ENCODE data around the gene AKR1C3.
A peak's percentile ranks its signal among the peaks of the same experiment; 100 is the strongest.
"Not testable (repeated sequence)": the region's sequence is repeated elsewhere in the genome, so short reads cannot be mapped to it uniquely, and the experiment has no call there.

The AKR1C3 gene

GRCh38 chr10:5094265-5095205, at the start of gene AKR1C3:
Gene AKR1C3 (plus strand): TSS chr10:5094414. CDS start chr10:5094445, 31 bp downstream.
- no peak for DNase-seq

DNA sequence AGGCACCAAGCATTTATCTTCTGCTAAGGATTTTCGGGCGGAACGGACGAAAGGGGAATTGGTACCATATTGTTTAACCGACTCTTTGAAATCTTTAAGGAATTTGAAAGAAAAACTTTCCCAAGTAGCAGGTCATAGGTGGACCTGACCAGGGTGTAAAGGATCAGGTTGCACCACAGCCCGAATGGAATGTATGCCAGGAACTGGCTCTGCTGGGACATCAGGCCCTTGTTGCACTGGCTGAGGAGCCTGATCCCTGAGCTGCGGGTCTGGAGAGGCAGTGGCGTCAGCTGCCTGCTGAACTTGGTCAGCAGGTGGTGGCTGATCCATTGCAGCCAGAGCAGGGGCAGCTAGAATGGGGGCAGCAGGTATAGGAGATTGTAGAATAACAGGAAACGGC, 49.1 kb upstream of the AKR1C3 start:
- DNase-seq: no peak

GRCh38 chr10:5046410-5046809, 47.8 kb upstream of the AKR1C3 start:
- no peak for DNase-seq

DNA sequence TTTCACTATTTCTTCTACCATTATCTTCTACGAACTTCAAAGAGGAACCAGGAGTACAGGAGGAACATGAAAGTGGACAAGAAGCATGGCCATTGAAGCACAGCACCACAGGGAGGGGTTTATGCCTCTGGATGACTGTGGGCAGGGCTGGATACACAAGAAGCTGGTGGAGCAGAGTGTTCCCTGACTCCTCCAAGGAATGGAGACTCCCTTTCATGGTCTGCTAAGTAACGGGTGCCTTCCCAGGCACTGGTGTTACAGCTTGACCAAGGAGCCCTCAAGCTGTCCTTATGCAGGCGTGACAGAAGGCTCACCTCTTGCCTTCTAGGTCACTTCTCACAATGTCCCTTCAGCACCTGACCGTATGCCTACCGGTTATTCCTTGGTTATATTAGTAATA, 47.2 kb upstream of the AKR1C3 start:
- not testable (repeated sequence) for DNase-seq

DNA sequence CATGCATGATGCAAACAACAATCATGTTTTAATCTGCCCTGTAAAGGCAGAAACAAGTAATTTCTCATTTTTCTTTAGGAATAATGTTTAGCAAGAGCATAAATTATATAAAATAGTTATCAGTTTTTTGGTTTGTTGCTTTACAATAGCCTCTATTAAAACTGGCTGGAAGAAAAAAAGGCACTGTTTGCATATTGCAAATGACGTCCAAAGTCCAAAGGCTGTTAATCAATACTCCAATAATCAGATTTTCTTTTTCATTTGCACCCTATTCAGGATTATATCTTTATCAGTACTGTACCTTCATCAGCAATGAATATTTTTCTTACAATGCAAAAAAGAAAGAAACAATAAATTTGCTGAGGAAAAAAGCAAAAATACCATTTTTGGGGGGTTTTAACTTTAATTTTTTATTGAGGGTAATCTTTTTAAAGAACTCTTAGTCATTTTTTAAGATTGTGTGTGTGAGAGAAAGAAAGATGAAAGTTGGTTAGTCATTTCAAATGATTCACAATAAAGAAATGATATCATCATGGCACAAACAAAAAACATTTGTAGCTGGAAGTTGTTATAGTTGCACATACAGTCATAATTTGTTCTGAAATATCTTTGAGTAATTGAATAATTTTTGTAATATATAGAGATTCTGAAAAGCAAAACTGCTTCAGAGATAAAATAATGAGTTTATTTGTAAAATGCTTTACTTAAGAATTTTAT, 46.1 kb upstream of the AKR1C3 start:
- DNase-seq: no peak

GRCh38 chr10:5052951-5053500, 41.2 kb upstream of the AKR1C3 start:
- DNase-seq: not testable (repeated sequence)

DNA sequence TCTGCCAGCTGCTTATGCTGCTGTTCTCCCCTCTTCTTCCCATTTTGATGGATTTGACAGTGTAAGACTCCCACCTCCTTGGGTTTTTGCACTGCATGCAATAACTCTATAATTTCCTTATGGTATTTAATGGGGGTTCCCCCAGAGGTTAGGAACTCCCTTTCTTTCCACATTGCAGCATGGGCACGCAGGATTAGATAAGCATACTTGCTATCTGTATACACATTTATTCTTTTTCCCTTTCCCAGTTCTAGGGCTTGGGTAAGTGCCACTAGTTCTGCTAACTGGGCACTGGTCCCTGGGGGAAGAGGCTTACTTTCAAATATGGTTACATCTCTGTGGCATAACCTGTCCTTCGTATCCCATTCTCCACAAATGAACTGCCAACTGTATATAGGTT, 39.4 kb upstream of the AKR1C3 start:
- DNase-seq: not testable (repeated sequence)

- DNase-seq: not testable (repeated sequence)
Observed at GRCh38 chr10:5059267-5059666, 34.9 kb upstream of the AKR1C3 start.

- DNase-seq: not testable (repeated sequence)
Observed at GRCh38 chr10:5060791-5061190, 33.4 kb upstream of the AKR1C3 start.

DNA sequence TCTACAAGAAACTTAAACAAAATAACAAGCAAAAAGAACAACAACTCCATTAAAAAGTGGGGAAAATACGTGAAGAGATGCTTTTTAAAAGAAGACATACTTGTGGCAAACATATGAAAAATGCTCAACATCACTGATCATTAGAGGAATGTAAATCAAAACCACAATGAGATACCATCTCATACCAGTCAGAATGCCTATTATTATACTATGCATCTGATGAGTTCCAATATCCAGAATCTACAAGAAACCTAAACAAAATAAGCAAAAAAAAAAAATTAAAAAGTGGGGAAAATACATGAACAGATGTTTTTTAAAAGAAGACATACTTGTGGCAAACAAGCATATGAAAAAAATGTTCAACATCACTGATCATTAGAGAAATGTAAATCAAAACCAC, 29.6 kb upstream of the AKR1C3 start:
- no peak for DNase-seq

DNA sequence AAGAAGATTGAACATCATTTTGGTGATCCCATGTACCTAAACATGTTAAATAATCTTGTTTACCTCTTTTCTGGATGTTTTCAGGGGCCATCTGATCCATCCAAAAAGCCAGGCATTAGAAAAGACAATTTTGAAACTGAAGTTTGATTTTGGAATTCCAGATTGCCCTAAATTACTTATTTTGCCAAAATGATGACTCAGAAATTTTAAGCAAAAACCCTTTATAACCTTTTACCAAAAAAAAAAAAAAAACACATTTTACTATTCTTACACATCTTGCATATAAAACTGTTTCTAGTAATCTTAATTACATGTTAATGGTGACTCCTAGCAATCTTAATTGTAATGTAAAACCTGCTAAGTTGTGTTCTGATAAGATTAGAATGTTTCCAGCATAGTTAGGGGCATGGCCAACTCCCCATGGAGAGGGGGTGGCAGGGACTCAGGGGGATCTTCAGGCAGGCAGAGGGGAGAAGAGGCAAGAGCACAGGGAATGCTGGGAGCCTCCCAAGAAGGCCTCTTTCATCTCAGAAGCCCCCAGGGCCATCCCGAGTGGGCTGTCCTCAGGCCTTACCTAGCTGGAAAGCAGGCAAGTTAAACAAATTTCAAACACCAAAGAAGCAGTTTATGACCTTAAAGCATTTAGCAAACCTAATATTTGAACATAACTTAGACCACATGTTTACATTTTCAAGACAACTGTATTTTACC, 25.8 kb upstream of the AKR1C3 start:
- DNase-seq: no peak

GRCh38 chr10:5070648-5071410, 23.4 kb upstream of the AKR1C3 start:
- no peak for DNase-seq

DNA sequence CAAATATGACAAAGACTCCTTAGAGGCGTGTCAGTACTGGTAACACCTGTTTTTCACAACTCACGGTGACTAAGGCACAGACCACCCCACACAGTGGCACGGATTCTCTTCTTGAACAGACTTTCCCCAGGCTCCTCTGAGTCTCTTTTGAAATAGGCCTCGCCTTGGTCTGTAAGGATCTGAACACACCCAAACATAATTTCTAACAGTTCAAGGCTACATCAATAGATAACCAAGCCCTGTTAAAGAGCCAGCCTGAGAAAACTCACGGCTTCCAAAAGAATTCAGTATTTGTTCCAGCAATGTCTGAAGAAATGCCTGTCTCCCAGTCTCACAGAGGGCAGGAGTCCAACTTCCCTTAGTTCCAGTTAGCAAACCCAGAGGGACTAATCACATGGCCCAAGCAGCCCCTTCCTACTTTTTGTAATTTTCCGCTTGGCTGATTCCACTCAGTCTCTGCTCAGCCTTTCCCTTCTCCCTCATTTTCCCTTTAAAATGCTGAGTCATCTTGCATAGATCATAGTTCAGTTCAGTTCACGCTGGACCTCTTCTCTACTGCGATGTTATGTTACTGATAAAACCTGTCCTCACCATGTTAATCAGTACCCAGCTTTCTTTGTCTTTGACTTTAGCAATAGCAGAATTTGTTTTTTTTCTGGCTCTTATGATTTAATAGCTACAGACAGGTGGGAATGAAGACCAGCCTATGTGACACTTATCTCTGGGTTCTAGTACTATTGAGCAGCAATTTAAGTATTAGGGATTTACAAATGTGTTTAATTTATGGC, 22.6 kb upstream of the AKR1C3 start:
- peak; percentile 55 for DNase-seq

- no peak for DNase-seq
Observed at GRCh38 chr10:5073659-5074058, 20.6 kb upstream of the AKR1C3 start.

- DNase-seq: no peak
Observed at GRCh38 chr10:5076615-5077014, 17.6 kb upstream of the AKR1C3 start.

- no peak for DNase-seq
Observed at GRCh38 chr10:5078547-5079180, 15.6 kb upstream of the AKR1C3 start.

DNA sequence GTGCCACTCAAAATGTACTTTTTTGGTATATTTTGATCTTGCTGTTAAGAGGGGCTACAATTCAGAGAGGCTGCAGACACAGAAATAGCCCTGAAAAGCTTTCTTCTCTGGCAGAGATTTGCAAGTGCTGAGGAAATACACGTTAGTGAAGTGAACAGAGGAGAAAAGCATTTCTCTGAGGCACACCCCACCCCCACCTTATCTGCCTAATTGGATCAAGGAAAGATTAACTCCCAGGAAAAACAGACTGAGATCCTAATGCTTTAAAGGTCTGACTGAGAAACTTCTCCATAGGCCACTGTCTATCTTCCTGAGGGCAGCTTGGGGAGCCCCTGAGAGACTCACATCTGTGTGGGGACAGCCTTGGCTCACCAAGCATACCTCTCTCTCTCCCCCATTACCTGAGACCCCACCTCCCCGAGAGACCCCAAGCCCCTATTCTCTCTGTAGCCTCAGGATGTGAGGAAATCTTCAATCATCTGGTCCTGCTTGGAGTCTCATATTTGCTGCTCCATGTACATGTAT, 14.8 kb upstream of the AKR1C3 start:
- no peak for DNase-seq

GRCh38 chr10:5079836-5080235, 14.4 kb upstream of the AKR1C3 start:
- DNase-seq: no peak

DNA sequence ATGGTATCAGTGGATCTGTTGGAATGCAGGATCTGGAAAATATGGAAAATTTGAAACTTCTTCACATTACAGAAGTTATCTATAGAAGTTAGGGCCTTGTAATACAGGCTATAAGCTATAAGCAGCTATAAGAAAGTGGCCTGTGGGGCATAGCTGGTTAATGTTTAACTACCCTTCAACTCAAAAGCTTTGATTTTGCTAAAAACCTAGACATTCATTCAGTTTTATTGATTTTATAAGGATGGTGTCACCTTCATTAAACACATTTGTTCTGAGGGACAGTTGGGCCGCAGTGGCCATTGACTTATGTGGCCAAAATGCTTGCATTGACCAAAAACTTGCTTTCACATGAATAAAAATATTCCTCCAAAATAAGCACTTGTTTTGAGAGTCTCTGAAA, 13.1 kb upstream of the AKR1C3 start:
- DNase-seq: no peak

DNA sequence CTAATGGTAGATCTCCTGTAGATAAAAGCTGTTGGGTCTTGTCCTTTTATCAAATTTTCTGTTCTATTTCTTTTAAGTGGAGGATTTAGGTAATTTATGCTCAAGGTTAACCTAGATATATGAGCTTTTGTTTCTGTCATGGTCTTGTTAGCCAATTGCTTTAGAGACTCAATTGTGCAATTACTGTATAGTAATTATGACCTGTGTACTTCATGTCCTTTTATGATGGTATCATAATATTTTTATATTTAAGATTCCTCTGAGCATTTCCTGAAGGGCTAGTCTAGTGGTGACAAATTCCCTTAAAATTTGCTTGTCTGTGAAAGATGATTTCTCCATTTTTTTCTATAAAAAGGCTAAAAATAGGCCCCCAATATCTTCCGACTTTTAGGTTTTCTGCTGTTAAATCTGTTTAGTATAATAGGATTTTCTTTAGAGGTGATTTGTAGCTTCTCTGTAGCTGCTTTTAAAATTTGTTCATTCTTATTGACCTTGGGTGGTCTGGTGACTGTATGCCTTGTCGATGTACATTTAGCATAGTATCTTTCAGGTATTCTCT, 5.4 kb upstream of the AKR1C3 start:
- DNase-seq: no peak

Data from NCI-H1436 (cell line).